Type B pancreatic cell (in vitro differentiated cells): ENCODE data around the gene AREL1. TPM values are rescaled to one million over a fixed set of nuclear protein-coding genes. Genes with fewer than 3 reads are reported as not detected.

Experiments
- DNase-seq: peaks from one replicate; pipeline ENCODE4 v3.0.0; 2021; ENCODE audit warnings: mixed read lengths; ENCODE audit not compliant: unreplicated experiment; ENCODE audit errors: extremely low spot score
- H3K27ac Mint-ChIP-seq: 2 replicates; pipeline ENCODE4 v1.8.0; 2021; ENCODE audit warnings: mild to moderate bottlenecking, mixed read lengths
- H3K27me3 Mint-ChIP-seq: 2 replicates; pipeline ENCODE4 v1.8.0; 2021; ENCODE audit warnings: mixed read lengths
- H3K36me3 Mint-ChIP-seq: 2 replicates; pipeline ENCODE4 v1.8.0; 2021; ENCODE audit warnings: mixed read lengths
- H3K4me1 Mint-ChIP-seq: one replicate; pipeline ENCODE4 v1.8.0; 2021; ENCODE audit warnings: mixed read lengths; ENCODE audit not compliant: unreplicated experiment
- H3K4me3 Mint-ChIP-seq: 2 replicates; pipeline ENCODE4 v1.8.0; 2021; ENCODE audit warnings: mild to moderate bottlenecking, mixed read lengths
- H3K9me3 Mint-ChIP-seq: 2 replicates; pipeline ENCODE4 v1.8.0; 2021; ENCODE audit warnings: mixed read lengths
- CTCF ChIP-seq: fragments of 200-600 bp; sonication (generic); conservative IDR thresholded peaks from 2 replicates; pipeline ENCODE4 v1.5.0; 2021; ENCODE audit warnings: antibody characterized with exemption, mild to moderate bottlenecking
- total RNA-seq: library from RNA; stranded (reverse); gene quantifications from 2 replicates; pipeline ENCODE4 v1.2.1, GENCODE V29; 2021; ENCODE audit warnings: low replicate concordance

Gene AREL1
- total RNA-seq, 1 donor from 2014 or later = 41.5 TPM

GRCh38 chr14:74645244-74645643 lies 67.6 kb downstream of the AREL1 start:
- Mint-ChIP-seq H3K27ac (no peak overlapping the region), H3K27me3 (peaks cover 3% of the 10 kb centered on the region), H3K4me3 (no peak overlapping the region), H3K4me1 (peaks cover 25% of the 10 kb centered on the region), H3K9me3 (no peaks in the 10 kb centered on the region), H3K36me3 (no peaks in the 10 kb centered on the region)
- no peak for TF ChIP-seq CTCF
- DNase-seq = no peak

GRCh38 chr14:74641601-74642391 lies 71.1 kb downstream of the AREL1 start:
- Mint-ChIP-seq H3K4me1 (peaks cover 14% of the 10 kb centered on the region), H3K27me3 (peaks cover 3% of the 10 kb centered on the region)
- no peak for DNase-seq

GRCh38 chr14:74638966-74639365 lies 73.9 kb downstream of the AREL1 start:
- TF ChIP-seq CTCF = no peak
- Mint-ChIP-seq H3K9me3 (no peaks in the 10 kb centered on the region), H3K4me1 (peaks cover 26% of the 10 kb centered on the region), H3K36me3 (no peaks in the 10 kb centered on the region), H3K4me3 (no peak overlapping the region), H3K27me3 (peaks cover 4% of the 10 kb centered on the region), H3K27ac (no peak overlapping the region)
- DNase-seq = no peak

More at GRCh38 chr14:74641601-74642391, 71.1 kb downstream of the AREL1 start:
- no peak overlapping the region for H3K27ac Mint-ChIP-seq
- no peak overlapping the region for H3K4me3 Mint-ChIP-seq
- no peaks in the 10 kb centered on the region for H3K36me3 Mint-ChIP-seq
- no peaks in the 10 kb centered on the region for H3K9me3 Mint-ChIP-seq
- no peak for TF ChIP-seq CTCF

GRCh38 chr14:74638066-74638465 lies 74.8 kb downstream of the AREL1 start:
- Mint-ChIP-seq H3K27me3 (peaks cover 4% of the 10 kb centered on the region), H3K36me3 (no peaks in the 10 kb centered on the region), H3K4me1 (peaks cover 26% of the 10 kb centered on the region), H3K9me3 (no peaks in the 10 kb centered on the region), H3K27ac (no peak overlapping the region), H3K4me3 (no peak overlapping the region)
- no peak for TF ChIP-seq CTCF
- DNase-seq = no peak

GRCh38 chr14:74637178-74637550 lies 75.7 kb downstream of the AREL1 start:
- DNase-seq = no peak
- H3K36me3 Mint-ChIP-seq = no peaks in the 10 kb centered on the region
- H3K4me1 Mint-ChIP-seq = peaks cover 31% of the 10 kb centered on the region
- H3K27me3 Mint-ChIP-seq = peaks cover 4% of the 10 kb centered on the region
- no peak overlapping the region for H3K27ac Mint-ChIP-seq
- TF ChIP-seq CTCF = no peak
- peak overlapping the region; percentile 41 for H3K4me3 Mint-ChIP-seq
- no peaks in the 10 kb centered on the region for H3K9me3 Mint-ChIP-seq
